Right lobe of liver (tissue), 6 donors: ENCODE measurements around the gene C6orf120. TPM values are rescaled to one million over a fixed set of nuclear protein-coding genes. Genes with fewer than 3 reads are reported as not detected.

Experiments used
- ATAC-seq, 4 donors: fragments of 200-7000 bp; cut with Tn5 transposase; one replicate each; pipeline ENCODE4 v1.9.1; 2020; ENCODE audit warnings: mild to moderate bottlenecking in 4 of 4, moderate library complexity in 4 of 4
- DNase-seq, 3 donors: peaks; one replicate each; pipeline ENCODE4 v3.0.0-alpha.2; 2020
- H3K27ac ChIP-seq, 3 donors: fragments of 200-600 bp; one replicate each; pipeline ENCODE4 v1.8.0; 2022
- H3K27me3 ChIP-seq, 2 donors: fragments of 200-600 bp; one replicate each; pipeline ENCODE4 v1.8.0; 2022
- H3K36me3 ChIP-seq, 4 donors: fragments of 200-600 bp; sonication (generic) in 1 of 4; one replicate each; pipeline versions ENCODE4 v1.5.1 to v1.8.0; 2017 to 2022; ENCODE audit warnings: control low read depth in 1 of 4
- H3K4me1 ChIP-seq, 4 donors: fragments of 200-600 bp; sonication (generic) in 1 of 4; one replicate each; pipeline versions ENCODE4 v1.5.1 to v1.8.0; 2017 to 2022; ENCODE audit warnings: control low read depth in 1 of 4
- H3K4me3 ChIP-seq, 3 donors: fragments of 200-600 bp; one replicate each; pipeline ENCODE4 v1.8.0; 2022
- H3K9me3 ChIP-seq, 4 donors: fragments of 200-600 bp; sonication (generic) in 1 of 4; one replicate each; pipeline versions ENCODE4 v1.5.1 to v1.8.0; 2017 to 2022; ENCODE audit warnings: control low read depth in 1 of 4
- POLR2A ChIP-seq: fragments of 450-650 bp; IDR thresholded peaks from one replicate; pipeline ENCODE4 v1.6.1; 2017; ENCODE audit warnings: antibody characterized with exemption, mild to moderate bottlenecking
- WGBS: methylation state at CpG from one replicate; pipeline ENCODE4 v1.1.6; 2018; ENCODE audit warnings: low coverage, low lambda C conversion rate; ENCODE audit not compliant: insufficient coverage; ENCODE audit errors: missing lambda C conversion rate; 5-methylcytosine and 5-hydroxymethylcytosine counted together
- intact Hi-C, 2 donors: fragments of 100-400 bp; cut with DNase I; formaldehyde crosslinking; loops; one replicate each; pipeline versions ENCODE4 v1.11.2 to v1.14.1; 2022
- total RNA-seq, 6 experiments: library from RNA; depleted of rRNA in 2 of 6; stranded (reverse); fragments of >200 nt in 2 of 6; fragmentation: NEBNext Ultra II Directional in 3 of 6; extraction: Animal tissue kit (Norgen Biotek cat#: 25700) in 3 of 6; gene quantifications; one replicate each; pipeline versions ENCODE4 v1.1.0 to v1.2.4, GENCODE V29; 2016 to 2023
- TF ChIP-seq, protein P1 (sequence below), 4 donors: fragments of 200-600 bp in 3 of 4; fragments of 450-650 bp in 1 of 4; IDR thresholded peaks; one replicate each; pipeline versions ENCODE4 v1.5.1 to v1.8.0; 2016 to 2022; ENCODE audit warnings: antibody characterized with exemption in 4 of 4, mild to moderate bottlenecking in 2 of 4
- donor health status: DM: no; HTN: yes; CAD: no.
- donor health status: DM: no; HTN: no; CAD: no.
- donor health status: DM: no; HTN: no; CAD: no.
- donor health status: DM: no; HTN: yes; CAD: no.
- donor health status: DM: no; HTN: yes; CAD: no.

C6orf120 gene
- total RNA-seq, 6 experiments from 2014 or later = 17.2 to 38.2 (median 22.6) TPM

DNA sequence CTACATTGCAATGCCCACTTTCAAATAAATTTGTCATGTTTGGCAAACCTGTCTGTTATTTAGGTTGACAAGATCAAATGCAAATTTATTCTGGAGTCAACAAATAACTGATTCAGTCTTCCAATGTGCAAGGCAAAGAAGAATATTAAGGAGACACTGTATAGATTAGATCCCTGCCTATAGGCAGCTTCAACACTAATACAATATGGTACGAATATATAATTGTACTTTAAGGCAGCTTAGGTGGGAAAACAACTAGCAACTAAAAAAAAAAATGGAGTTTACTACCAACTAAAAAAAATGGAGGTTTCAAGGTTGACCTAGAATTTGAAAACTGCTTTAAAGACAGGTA lies 24.1 kb downstream of the C6orf120 start:
- intact Hi-C loops = no loop called here
- ATAC-seq (no peak), DNase-seq (no peak)
- H3K4me1 ChIP-seq = peaks cover 0 to 19% (median 7%) of the 10 kb centered on the region in 4 donors
- H3K36me3 ChIP-seq = no peaks in the 10 kb centered on the region
- no peak overlapping the region for H3K4me3 ChIP-seq
- no peaks in the 10 kb centered on the region for H3K9me3 ChIP-seq
- 100% methylated on average over 1 of the region's 1 CpG for WGBS
- no peak overlapping the region for H3K27ac ChIP-seq
- TF ChIP-seq POLR2A = no peak
- TF ChIP-seq, protein P1, sequence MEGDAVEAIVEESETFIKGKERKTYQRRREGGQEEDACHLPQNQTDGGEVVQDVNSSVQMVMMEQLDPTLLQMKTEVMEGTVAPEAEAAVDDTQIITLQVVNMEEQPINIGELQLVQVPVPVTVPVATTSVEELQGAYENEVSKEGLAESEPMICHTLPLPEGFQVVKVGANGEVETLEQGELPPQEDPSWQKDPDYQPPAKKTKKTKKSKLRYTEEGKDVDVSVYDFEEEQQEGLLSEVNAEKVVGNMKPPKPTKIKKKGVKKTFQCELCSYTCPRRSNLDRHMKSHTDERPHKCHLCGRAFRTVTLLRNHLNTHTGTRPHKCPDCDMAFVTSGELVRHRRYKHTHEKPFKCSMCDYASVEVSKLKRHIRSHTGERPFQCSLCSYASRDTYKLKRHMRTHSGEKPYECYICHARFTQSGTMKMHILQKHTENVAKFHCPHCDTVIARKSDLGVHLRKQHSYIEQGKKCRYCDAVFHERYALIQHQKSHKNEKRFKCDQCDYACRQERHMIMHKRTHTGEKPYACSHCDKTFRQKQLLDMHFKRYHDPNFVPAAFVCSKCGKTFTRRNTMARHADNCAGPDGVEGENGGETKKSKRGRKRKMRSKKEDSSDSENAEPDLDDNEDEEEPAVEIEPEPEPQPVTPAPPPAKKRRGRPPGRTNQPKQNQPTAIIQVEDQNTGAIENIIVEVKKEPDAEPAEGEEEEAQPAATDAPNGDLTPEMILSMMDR (IDR thresholded peaks at IDR 0.05) = no peak
- no peaks in the 10 kb centered on the region for H3K27me3 ChIP-seq

DNA sequence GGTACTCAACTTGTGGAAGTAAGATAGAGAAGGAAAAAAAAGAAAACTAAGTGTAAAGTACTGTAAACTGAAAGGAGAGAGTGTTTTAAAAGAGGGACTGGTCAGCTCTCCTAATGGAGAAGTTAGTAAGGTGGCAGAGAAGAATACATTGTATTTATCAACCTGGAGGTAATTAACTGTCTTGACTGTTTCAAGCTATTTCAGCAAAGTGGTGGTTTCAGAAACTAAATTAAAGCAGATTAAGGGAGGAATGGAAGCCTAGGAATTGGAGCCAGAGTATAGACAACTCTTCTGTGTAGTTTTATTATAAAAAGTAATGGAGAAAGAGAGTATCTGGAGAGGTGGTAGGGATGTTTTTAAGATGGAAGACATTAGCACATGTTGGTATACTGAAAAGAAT lies 25.0 kb downstream of the C6orf120 start:
- intact Hi-C loops = no loop called here

DNA sequence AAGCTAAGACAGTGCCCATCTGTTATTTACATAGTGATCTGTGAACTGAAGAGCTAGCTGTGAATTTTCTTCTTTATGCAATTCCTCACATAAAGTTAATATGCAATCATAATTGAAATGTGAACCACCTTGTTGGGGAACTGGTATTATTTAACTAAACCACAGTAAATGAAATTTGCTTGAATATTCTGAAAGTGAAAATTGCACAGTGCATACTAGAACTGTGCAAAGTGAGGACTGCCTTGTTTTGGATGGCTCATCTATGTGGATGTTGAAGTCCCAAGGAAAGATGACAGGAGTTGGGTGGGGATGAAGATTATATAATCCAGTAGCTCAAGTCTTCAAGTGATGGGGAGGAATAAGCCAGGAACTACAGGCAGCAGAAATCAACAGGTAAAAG lies 28.0 kb downstream of the C6orf120 start:
- H3K4me1 ChIP-seq = no peaks in the 10 kb centered on the region
- ATAC-seq (no peak), DNase-seq (no peak)
- no peaks in the 10 kb centered on the region for H3K36me3 ChIP-seq
- no peaks in the 10 kb centered on the region for H3K27me3 ChIP-seq
- intact Hi-C loops = no loop called here
- TF ChIP-seq, protein P1 (IDR thresholded peaks at IDR 0.05) = no peak
- no peak for TF ChIP-seq POLR2A
- no peak overlapping the region for H3K27ac ChIP-seq
- H3K4me3 ChIP-seq = no peak overlapping the region
- no peaks in the 10 kb centered on the region for H3K9me3 ChIP-seq

More for the DNA sequence above, 25.0 kb downstream of the C6orf120 start:
- Histone ChIP-seq H3K27ac (no peak overlapping the region), H3K36me3 (no peaks in the 10 kb centered on the region), H3K4me3 (no peak overlapping the region), H3K27me3 (no peaks in the 10 kb centered on the region), H3K9me3 (no peaks in the 10 kb centered on the region), H3K4me1 (peaks cover 0 to 9% (median 2%) of the 10 kb centered on the region in 4 donors)
- DNase-seq (no peak), ATAC-seq (no peak)
- no peak for TF ChIP-seq POLR2A

DNA sequence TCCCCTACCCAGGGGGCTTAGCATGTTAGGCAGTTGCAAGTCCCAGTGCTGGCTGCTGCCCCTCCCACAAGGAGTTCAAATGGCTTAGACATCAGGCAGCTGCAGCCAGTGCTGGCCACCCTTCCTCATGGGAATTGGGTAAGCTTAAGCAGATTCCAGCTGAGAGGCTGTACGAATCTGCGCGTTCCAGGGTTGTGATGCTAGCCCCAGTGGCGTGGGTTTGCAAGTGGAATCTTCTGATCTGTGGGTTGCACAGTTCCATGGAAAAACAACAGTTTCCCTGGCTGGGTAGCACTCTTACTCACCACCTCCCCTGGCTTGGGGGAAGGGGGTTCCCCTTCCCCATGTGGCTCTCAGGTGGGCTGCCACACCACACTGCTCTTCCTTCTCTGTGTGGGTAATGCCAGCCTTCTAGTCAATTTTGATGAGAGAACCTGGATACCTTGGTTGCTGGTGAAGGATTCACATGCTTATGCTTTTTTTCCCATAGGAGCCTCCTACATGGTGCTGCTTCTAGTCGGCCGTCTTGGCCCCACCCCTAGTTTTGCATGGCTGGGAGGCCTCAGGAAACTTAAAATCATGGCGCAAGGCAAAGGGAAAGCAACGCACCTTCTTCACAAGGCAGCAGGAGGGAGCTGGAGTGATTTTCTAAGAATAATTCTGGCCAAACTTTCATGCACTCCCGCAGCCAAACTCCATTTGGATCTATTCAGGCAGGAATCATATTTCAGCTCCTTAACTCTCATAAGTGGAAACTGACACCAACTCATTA lies 36.5 kb downstream of the C6orf120 start:
- H3K27me3 ChIP-seq = no peaks in the 10 kb centered on the region
- H3K4me1 ChIP-seq = no peaks in the 10 kb centered on the region
- no peak overlapping the region for H3K4me3 ChIP-seq
- TF ChIP-seq, protein P1 (IDR thresholded peaks at IDR 0.05) = no peak
- TF ChIP-seq POLR2A = no peak
- ATAC-seq (no peak), DNase-seq (no peak)
- no peaks in the 10 kb centered on the region for H3K9me3 ChIP-seq
- H3K27ac ChIP-seq = no peak overlapping the region
- WGBS = 77% methylated on average over 5 of the region's 9 CpGs
- intact Hi-C loops = no loop called here
- no peaks in the 10 kb centered on the region for H3K36me3 ChIP-seq

DNA sequence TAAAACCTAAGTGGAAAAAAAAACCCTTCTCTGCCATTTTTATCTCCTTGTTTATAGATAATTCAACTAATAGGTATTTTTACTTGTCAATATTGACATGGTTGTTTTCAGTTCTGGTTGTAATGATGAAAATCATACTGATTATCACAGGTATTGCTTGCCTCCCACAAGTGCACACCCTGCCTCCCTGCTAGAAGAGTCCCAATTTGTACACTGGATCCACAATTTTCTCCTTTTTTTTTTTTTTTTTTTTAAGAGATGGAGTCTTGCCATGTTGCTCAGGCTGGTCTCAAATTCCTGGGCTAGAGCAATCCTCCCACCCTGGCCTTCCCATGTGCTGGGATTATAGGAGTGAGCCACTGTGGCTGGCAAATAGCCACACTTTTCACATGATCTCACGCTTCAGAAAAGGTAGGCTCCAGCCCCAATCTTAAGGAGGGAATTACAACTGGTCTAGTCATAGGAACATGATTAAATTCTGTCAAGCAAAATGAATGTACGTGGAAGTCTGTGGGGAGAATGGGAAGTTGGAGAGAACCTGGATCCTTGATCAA lies 37.1 kb downstream of the C6orf120 start:
- DNase-seq (no peak), ATAC-seq (no peak)
- Histone ChIP-seq H3K27me3 (no peaks in the 10 kb centered on the region), H3K36me3 (no peaks in the 10 kb centered on the region), H3K4me1 (no peaks in the 10 kb centered on the region), H3K9me3 (no peaks in the 10 kb centered on the region), H3K4me3 (no peak overlapping the region), H3K27ac (no peak overlapping the region)
- WGBS = 86% methylated on average over 2 of the region's 2 CpGs
- intact Hi-C loops = no loop called here
- TF ChIP-seq, protein P1 (IDR thresholded peaks at IDR 0.05) = no peak
- TF ChIP-seq POLR2A = no peak
